Ectodermal cell (in vitro differentiated cells): ENCODE results near the gene AEBP1.

Experiments
- H3K27ac ChIP-seq: 2 replicates; pipeline ENCODE4 v1.7.0; 2013; ENCODE audit warnings: mild to moderate bottlenecking, low read depth, low read length; ENCODE audit not compliant: insufficient read depth, poor library complexity, severe bottlenecking
- H3K27me3 ChIP-seq: 2 replicates; pipeline ENCODE4 v1.7.0; 2013; ENCODE audit warnings: mild to moderate bottlenecking, low read length; ENCODE audit not compliant: insufficient read depth, control insufficient read depth, poor library complexity, severe bottlenecking
- H3K36me3 ChIP-seq: one replicate; pipeline ENCODE4 v1.7.0; 2013; ENCODE audit warnings: low read length; ENCODE audit not compliant: control insufficient read depth, insufficient read depth
- H3K4me1 ChIP-seq: one replicate; pipeline ENCODE4 v1.7.0; 2013; ENCODE audit warnings: low read length; ENCODE audit not compliant: control insufficient read depth, insufficient read depth
- H3K4me3 ChIP-seq: 2 replicates; pipeline ENCODE4 v1.7.0; 2013; ENCODE audit warnings: low read depth, low read length, control low read depth; ENCODE audit not compliant: insufficient read depth
- H3K9me3 ChIP-seq: 2 replicates; pipeline ENCODE4 v1.7.0; 2013; ENCODE audit warnings: mild to moderate bottlenecking, low read length, moderate library complexity; ENCODE audit not compliant: control insufficient read depth
- WGBS, 2 experiments: methylation state at CpG; one replicate each; pipeline ENCODE4 v1.1.7; 2013; ENCODE audit warnings: missing lambda C conversion rate in 2 of 2; 5-methylcytosine and 5-hydroxymethylcytosine counted together

AEBP1 gene

GRCh38 chr7:44061645-44062179 is 42.4 kb upstream of the AEBP1 start:
- Histone ChIP-seq H3K4me1 (peaks cover 27% of the 10 kb centered on the region), H3K27ac (no peak overlapping the region), H3K9me3 (no peaks in the 10 kb centered on the region), H3K4me3 (no peak overlapping the region), H3K36me3 (peaks cover 23% of the 10 kb centered on the region), H3K27me3 (no peaks in the 10 kb centered on the region)
- 91 to 95% methylated on average over 8 of the region's 8 CpGs for WGBS, 2 experiments

- Histone ChIP-seq H3K9me3 (no peaks in the 10 kb centered on the region), H3K36me3 (peaks cover 17% of the 10 kb centered on the region)
- WGBS, 2 experiments = 94 to 95% methylated on average over 11 of the region's 11 CpGs
Measured at GRCh38 chr7:44062180-44062902, 41.8 kb upstream of the AEBP1 start.

DNA sequence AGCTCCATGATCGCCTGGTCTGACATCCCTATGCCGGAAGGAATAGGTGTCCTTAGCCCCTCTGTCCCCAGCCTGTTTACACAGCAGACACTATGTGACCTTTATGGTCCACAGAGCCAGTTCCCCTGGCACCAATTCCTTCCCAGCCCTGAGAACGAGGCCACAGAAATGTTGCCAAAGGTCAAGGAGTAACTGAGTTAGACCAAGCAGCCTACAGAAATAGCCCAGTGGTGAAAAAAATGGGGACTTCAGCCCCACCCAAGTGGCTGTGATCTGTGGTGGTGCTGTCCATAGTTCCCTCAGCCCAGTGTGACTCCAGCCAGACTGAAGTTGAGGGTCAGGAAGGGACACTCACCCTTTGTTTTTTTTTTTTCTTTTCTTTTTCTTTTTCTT is 41.2 kb upstream of the AEBP1 start:
- H3K36me3 ChIP-seq = peaks cover 14% of the 10 kb centered on the region

More at GRCh38 chr7:44062180-44062902, 41.8 kb upstream of the AEBP1 start:
- no peak overlapping the region for H3K27ac ChIP-seq
- H3K27me3 ChIP-seq = no peaks in the 10 kb centered on the region
- H3K4me1 ChIP-seq = peaks cover 27% of the 10 kb centered on the region
- H3K4me3 ChIP-seq = no peak overlapping the region

GRCh38 chr7:44063547-44063893 is 40.6 kb upstream of the AEBP1 start:
- Histone ChIP-seq H3K9me3 (no peaks in the 10 kb centered on the region), H3K4me3 (peak overlapping the region; percentile 29), H3K4me1 (peaks cover 27% of the 10 kb centered on the region), H3K36me3 (peaks cover 13% of the 10 kb centered on the region), H3K27ac (peak overlapping the region; percentile 44), H3K27me3 (no peaks in the 10 kb centered on the region)
- 24 to 25% methylated on average over 10 of the region's 10 CpGs for WGBS, 2 experiments

More for the DNA sequence above, 41.2 kb upstream of the AEBP1 start:
- Histone ChIP-seq H3K4me1 (peaks cover 27% of the 10 kb centered on the region), H3K9me3 (no peaks in the 10 kb centered on the region), H3K27me3 (no peaks in the 10 kb centered on the region), H3K4me3 (no peak overlapping the region), H3K27ac (no peak overlapping the region)
- WGBS, 2 experiments = 95 to 96% methylated on average over 3 of the region's 3 CpGs

GRCh38 chr7:44063894-44064651 is 40.1 kb upstream of the AEBP1 start:
- 30 to 31% methylated on average over 16 of the region's 16 CpGs for WGBS, 2 experiments
- no peaks in the 10 kb centered on the region for H3K9me3 ChIP-seq
- H3K27ac ChIP-seq = peak overlapping the region; percentile 44

DNA sequence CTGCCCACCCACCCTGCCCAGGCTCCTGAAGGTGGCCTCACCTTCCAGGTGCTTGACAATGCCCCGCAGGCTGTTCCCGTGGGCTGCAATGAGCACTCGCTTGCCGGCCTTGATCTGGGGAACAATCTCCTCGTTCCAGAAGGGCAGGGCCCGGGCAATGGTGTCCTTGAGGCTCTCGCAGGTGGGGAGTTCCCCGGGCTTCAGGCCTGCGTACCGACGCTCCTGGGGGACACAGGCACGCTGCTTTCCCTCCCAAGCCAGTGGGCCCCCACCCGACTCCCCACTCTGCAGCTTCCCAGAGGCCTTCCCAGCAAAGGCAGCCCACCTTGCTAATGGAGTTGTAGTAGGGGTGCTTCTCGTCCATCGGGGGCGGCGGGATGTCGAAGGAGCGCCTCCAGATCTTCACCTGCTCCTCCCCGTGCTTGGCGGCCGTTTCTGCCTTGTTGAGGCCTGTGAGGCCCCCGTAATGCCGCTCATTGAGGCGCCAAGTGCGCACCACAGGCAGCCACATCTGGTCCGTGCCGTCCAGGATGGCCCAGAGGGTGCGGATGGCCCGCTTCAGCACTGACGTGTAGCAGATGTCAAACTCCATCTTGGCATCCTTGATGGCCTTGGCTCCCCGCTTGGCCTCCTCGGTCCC is 39.2 kb upstream of the AEBP1 start:
- no peak overlapping the region for H3K27ac ChIP-seq

More at GRCh38 chr7:44063894-44064651, 40.1 kb upstream of the AEBP1 start:
- peak overlapping the region; percentile 29 for H3K4me3 ChIP-seq
- H3K27me3 ChIP-seq = no peaks in the 10 kb centered on the region
- H3K4me1 ChIP-seq = peaks cover 27% of the 10 kb centered on the region
- H3K36me3 ChIP-seq = peaks cover 7% of the 10 kb centered on the region

GRCh38 chr7:44065431-44066110 is 38.6 kb upstream of the AEBP1 start, which contains the start of gene PGAM2:
Gene PGAM2, minus strand, starts transcription at chr7:44065567. Its CDS starts 38 bp downstream, at chr7:44065529.
- Histone ChIP-seq H3K27me3 (no peaks in the 10 kb centered on the region), H3K4me1 (peaks cover 27% of the 10 kb centered on the region), H3K9me3 (no peaks in the 10 kb centered on the region), H3K4me3 (peak within 1 kb of the TSS; percentile 13), H3K27ac (peak within 1 kb of the TSS; percentile 72), H3K36me3 (no peaks in the 10 kb centered on the region)
- WGBS, 2 experiments = 44 to 47% methylated on average over 14 of the region's 14 CpGs

More for the DNA sequence above, 39.2 kb upstream of the AEBP1 start:
- Histone ChIP-seq H3K4me3 (peak overlapping the region; percentile 13), H3K9me3 (no peaks in the 10 kb centered on the region), H3K4me1 (peaks cover 27% of the 10 kb centered on the region), H3K36me3 (no peaks in the 10 kb centered on the region), H3K27me3 (no peaks in the 10 kb centered on the region)
- WGBS, 2 experiments = 79% methylated on average over 33 of the region's 33 CpGs

- H3K36me3 ChIP-seq = no peaks in the 10 kb centered on the region
- H3K9me3 ChIP-seq = no peaks in the 10 kb centered on the region
- peaks cover 27% of the 10 kb centered on the region for H3K4me1 ChIP-seq
- no peaks in the 10 kb centered on the region for H3K27me3 ChIP-seq
- H3K4me3 ChIP-seq = no peak overlapping the region
- WGBS, 2 experiments = 56 to 62% methylated on average over 6 of the region's 6 CpGs
- H3K27ac ChIP-seq = peak overlapping the region; percentile 72
Measured at GRCh38 chr7:44066111-44066460, 38.1 kb upstream of the AEBP1 start.

DNA sequence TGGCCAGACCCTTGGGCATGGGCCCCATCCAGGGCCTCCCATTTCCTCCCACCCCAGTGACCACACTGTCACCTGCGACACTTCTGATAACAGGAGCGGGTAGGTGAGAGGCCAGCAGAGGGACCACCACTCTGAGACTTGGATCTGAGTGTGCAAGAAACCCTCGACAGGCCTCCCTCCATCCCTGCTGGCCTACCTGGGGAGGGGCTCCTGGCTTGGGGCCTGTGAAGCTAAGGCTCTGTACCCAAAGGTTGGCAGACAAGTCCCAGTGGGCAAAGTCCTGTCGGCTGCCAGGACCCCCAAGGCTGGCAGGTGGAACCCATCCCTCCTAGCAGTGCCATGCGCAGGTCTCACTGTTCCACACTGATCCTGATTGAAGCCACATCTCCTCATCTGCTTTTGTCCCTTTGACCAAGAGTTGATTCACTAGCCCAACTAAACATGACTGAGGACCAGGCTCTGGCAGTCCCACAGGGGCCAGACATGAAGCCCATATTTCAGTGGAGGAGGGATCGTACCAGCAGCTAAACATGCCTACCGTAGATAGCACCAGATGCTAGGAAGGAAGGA is 37.6 kb upstream of the AEBP1 start:
- 93 to 94% methylated on average over 7 of the region's 7 CpGs for WGBS, 2 experiments
- Histone ChIP-seq H3K27me3 (no peaks in the 10 kb centered on the region), H3K27ac (no peak overlapping the region), H3K4me3 (no peak overlapping the region), H3K4me1 (peaks cover 27% of the 10 kb centered on the region), H3K36me3 (no peaks in the 10 kb centered on the region), H3K9me3 (no peaks in the 10 kb centered on the region)
